ENCODE measurements around the gene TMEM47.

Gene TMEM47

DNA sequence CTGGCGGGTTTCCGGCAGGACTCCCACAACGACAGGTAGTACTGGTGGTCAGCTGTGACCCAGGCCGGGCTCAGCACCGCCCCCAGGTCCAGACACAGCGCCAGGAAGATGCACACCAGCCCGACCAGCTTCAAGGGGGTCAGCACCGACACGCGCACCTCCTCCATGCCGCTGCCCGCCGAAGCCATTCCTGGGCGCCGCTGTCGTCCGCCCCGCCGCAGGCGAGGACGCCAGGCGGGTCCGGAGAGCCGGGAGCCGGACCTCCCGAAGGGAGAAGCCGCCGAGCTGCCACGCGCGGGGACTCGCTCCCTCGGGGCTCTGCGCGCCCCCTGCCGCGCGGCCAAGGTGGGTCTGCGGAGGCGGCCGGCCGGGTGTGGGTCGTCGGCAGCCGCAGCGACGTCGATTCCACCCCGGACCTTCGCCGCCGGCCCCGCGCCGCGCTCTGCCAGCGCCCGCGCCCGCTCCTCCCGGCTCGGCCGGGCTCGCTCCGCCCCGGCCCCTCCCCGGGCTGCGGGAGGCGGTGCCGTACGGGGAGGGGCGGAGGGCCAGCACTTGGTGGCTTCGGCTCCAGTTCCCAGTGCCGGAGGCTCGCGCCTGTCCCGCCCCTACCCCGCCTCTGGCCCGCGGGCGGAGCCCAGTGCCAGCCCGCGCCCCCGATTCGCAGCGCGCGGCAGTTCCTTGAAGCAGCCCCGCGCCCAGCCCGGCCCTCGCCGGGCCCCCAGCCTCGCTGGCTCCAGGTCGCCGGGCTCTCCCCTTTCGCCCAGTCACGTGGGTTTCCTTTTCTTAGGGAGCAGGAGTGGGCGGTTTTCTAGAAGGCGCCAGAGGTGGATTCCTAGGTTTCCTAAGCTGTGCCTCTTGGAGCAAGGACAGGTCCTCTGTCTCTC is at the start of gene TMEM47:
Gene TMEM47, minus strand, starts transcription at position 444 of the 884 bp plus-strand sequence. Its CDS starts 256 bp downstream, at position 188.
- no CpG with 5 or more reads among the region's 100 CpGs for WGBS (ENCODE audit: insufficient coverage, insufficient read length)
- H3K4me1 ChIP-seq (ENCODE audit: control insufficient read depth, insufficient read depth, low read length), result no peaks in the 10 kb centered on the region
- no peaks in the 10 kb centered on the region for H3K27me3 ChIP-seq (ENCODE audit: control insufficient read depth, insufficient read depth, low read length)
- peak; percentile 52 for DNase-seq (ENCODE audit: low read depth, low spot score)
- H3K9me3 ChIP-seq (ENCODE audit: control insufficient read depth, insufficient read depth, low read length), result no peaks in the 10 kb centered on the region
- no peak within 1 kb of the TSS for H3K27ac ChIP-seq (ENCODE audit: low read length)
- H3K36me3 ChIP-seq (ENCODE audit: control insufficient read depth, insufficient read depth, low read length), result no peaks in the 10 kb centered on the region
- H3K4me3 ChIP-seq (ENCODE audit: low read length), result peak within 1 kb of the TSS; percentile 67

DNA sequence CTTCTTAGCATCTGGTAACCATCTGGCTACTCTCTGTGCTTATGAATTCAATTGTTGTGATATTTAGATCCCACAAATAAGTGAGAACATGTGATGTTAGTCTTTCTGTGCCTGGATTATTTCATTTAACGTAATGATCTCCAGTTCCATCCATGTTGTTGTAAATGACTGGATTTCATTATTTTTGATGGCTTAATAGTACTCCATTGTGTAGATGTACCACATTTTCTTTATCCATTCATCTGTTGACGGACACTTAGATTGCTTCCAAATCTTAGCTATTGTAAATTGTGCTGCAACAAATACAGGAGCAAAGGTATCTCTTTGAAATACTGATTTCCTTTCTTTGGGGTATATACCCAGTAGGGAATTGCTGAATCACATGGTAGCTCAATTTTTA is 30.0 kb upstream of the TMEM47 start:
- no peaks in the 10 kb centered on the region for H3K9me3 ChIP-seq (ENCODE audit: control insufficient read depth, insufficient read depth, low read length)
- DNase-seq (ENCODE audit: low read depth, low spot score), result no peak
- H3K36me3 ChIP-seq (ENCODE audit: control insufficient read depth, insufficient read depth, low read length), result no peaks in the 10 kb centered on the region
- H3K4me3 ChIP-seq (ENCODE audit: low read length), result no peak overlapping the region
- H3K27ac ChIP-seq (ENCODE audit: low read length), result no peak overlapping the region
- no peaks in the 10 kb centered on the region for H3K27me3 ChIP-seq (ENCODE audit: control insufficient read depth, insufficient read depth, low read length)
- no peaks in the 10 kb centered on the region for H3K4me1 ChIP-seq (ENCODE audit: control insufficient read depth, insufficient read depth, low read length)
- no CpG with 5 or more reads among the region's 2 CpGs for WGBS (ENCODE audit: insufficient coverage, insufficient read length)

DNA sequence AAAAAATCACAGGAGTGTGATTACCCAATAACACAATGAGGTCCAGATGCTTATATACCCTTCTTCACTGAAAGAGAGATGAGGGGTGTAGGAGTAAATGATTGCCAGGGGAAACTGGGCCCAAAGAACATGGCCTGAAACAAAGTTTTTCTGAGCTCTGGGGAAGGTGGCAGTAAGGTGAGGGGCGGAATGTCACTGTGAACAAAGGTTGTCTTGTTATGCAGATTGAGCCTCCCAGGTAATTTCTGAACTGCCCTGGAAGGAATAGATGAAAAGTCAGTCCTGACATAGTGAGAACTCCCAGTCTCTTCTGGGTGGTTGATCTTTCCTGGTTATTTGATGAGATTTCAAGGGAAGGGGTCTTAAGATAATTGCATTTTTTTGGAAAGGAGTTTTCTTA is 2.5 kb upstream of the TMEM47 start:
- no CpG with 5 or more reads among the region's 1 CpG for WGBS (ENCODE audit: insufficient coverage, insufficient read length)
- no peak for DNase-seq (ENCODE audit: low read depth, low spot score)

GRCh38 chrX:34658326-34658725 is 1.2 kb upstream of the TMEM47 start:
- Histone ChIP-seq H3K9me3 (ENCODE audit: control insufficient read depth, insufficient read depth, low read length) (no peaks in the 10 kb centered on the region), H3K4me1 (ENCODE audit: control insufficient read depth, insufficient read depth, low read length) (no peaks in the 10 kb centered on the region), H3K27ac (ENCODE audit: low read length) (no peak overlapping the region), H3K27me3 (ENCODE audit: control insufficient read depth, insufficient read depth, low read length) (no peaks in the 10 kb centered on the region), H3K36me3 (ENCODE audit: control insufficient read depth, insufficient read depth, low read length) (no peaks in the 10 kb centered on the region), H3K4me3 (ENCODE audit: low read length) (no peak overlapping the region)
- DNase-seq (ENCODE audit: low read depth, low spot score), result no peak
- no CpG with 5 or more reads among the region's 4 CpGs for WGBS (ENCODE audit: insufficient coverage, insufficient read length)

More for the DNA sequence above, 2.5 kb upstream of the TMEM47 start:
- no peak overlapping the region for H3K27ac ChIP-seq (ENCODE audit: low read length)
- H3K36me3 ChIP-seq (ENCODE audit: control insufficient read depth, insufficient read depth, low read length), result no peaks in the 10 kb centered on the region
- no peak overlapping the region for H3K4me3 ChIP-seq (ENCODE audit: low read length)
- no peaks in the 10 kb centered on the region for H3K27me3 ChIP-seq (ENCODE audit: control insufficient read depth, insufficient read depth, low read length)
- H3K4me1 ChIP-seq (ENCODE audit: control insufficient read depth, insufficient read depth, low read length), result no peaks in the 10 kb centered on the region
- no peaks in the 10 kb centered on the region for H3K9me3 ChIP-seq (ENCODE audit: control insufficient read depth, insufficient read depth, low read length)

DNA sequence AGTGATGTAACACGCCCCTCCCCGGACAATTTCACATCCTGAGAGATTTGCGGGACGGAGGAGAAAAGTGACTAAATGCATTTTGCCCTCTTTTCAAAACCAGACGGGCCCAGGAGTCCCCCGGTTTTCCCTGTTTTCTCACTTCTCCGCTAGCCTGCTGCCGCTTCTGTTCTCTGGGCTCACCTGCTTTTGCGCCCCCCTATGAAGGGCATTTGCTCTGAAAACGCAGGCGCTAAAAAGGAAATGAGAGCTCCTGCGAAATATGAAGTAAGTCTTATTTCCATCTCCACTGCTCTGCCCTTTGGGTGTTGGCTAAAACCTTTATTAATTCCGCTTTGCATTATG is 613 bp upstream of the TMEM47 start:
- H3K36me3 ChIP-seq (ENCODE audit: control insufficient read depth, insufficient read depth, low read length), result no peaks in the 10 kb centered on the region
- peak overlapping the region; percentile 67; the same call in 1 of the 2 replicates for H3K4me3 ChIP-seq (ENCODE audit: low read length)
- H3K27me3 ChIP-seq (ENCODE audit: control insufficient read depth, insufficient read depth, low read length), result no peaks in the 10 kb centered on the region
- no peaks in the 10 kb centered on the region for H3K9me3 ChIP-seq (ENCODE audit: control insufficient read depth, insufficient read depth, low read length)
- WGBS (ENCODE audit: insufficient coverage, insufficient read length), result no CpG with 5 or more reads among the region's 13 CpGs
- H3K27ac ChIP-seq (ENCODE audit: low read length), result no peak overlapping the region
- no peaks in the 10 kb centered on the region for H3K4me1 ChIP-seq (ENCODE audit: control insufficient read depth, insufficient read depth, low read length)
- no peak for DNase-seq (ENCODE audit: low read depth, low spot score)

GRCh38 chrX:34656467-34656841 is 631 bp downstream of the TMEM47 start:
- Histone ChIP-seq H3K27me3 (ENCODE audit: control insufficient read depth, insufficient read depth, low read length) (no peaks in the 10 kb centered on the region), H3K27ac (ENCODE audit: low read length) (no peak overlapping the region), H3K9me3 (ENCODE audit: control insufficient read depth, insufficient read depth, low read length) (no peaks in the 10 kb centered on the region), H3K36me3 (ENCODE audit: control insufficient read depth, insufficient read depth, low read length) (no peaks in the 10 kb centered on the region), H3K4me3 (ENCODE audit: low read length) (peak overlapping the region; percentile 67), H3K4me1 (ENCODE audit: control insufficient read depth, insufficient read depth, low read length) (no peaks in the 10 kb centered on the region)
- no CpG with 5 or more reads among the region's 27 CpGs for WGBS (ENCODE audit: insufficient coverage, insufficient read length)
- no peak for DNase-seq (ENCODE audit: low read depth, low spot score)

GRCh38 chrX:34655501-34656455 is 1.3 kb downstream of the TMEM47 start:
- H3K27ac ChIP-seq (ENCODE audit: low read length), result no peak overlapping the region
- no peaks in the 10 kb centered on the region for H3K4me1 ChIP-seq (ENCODE audit: control insufficient read depth, insufficient read depth, low read length)
- no peaks in the 10 kb centered on the region for H3K9me3 ChIP-seq (ENCODE audit: control insufficient read depth, insufficient read depth, low read length)
- peak overlapping the region; percentile 67; the same call in 1 of the 2 replicates for H3K4me3 ChIP-seq (ENCODE audit: low read length)
- H3K27me3 ChIP-seq (ENCODE audit: control insufficient read depth, insufficient read depth, low read length), result no peaks in the 10 kb centered on the region
- no peak for DNase-seq (ENCODE audit: low read depth, low spot score)
- WGBS (ENCODE audit: insufficient coverage, insufficient read length), result no CpG with 5 or more reads among the region's 25 CpGs
- H3K36me3 ChIP-seq (ENCODE audit: control insufficient read depth, insufficient read depth, low read length), result no peaks in the 10 kb centered on the region

GRCh38 chrX:34654696-34655490 is 2.2 kb downstream of the TMEM47 start:
- Histone ChIP-seq H3K4me1 (ENCODE audit: control insufficient read depth, insufficient read depth, low read length) (no peaks in the 10 kb centered on the region), H3K27me3 (ENCODE audit: control insufficient read depth, insufficient read depth, low read length) (no peaks in the 10 kb centered on the region), H3K36me3 (ENCODE audit: control insufficient read depth, insufficient read depth, low read length) (no peaks in the 10 kb centered on the region), H3K27ac (ENCODE audit: low read length) (no peak overlapping the region), H3K9me3 (ENCODE audit: control insufficient read depth, insufficient read depth, low read length) (no peaks in the 10 kb centered on the region), H3K4me3 (ENCODE audit: low read length) (peak overlapping the region; percentile 6; the same call in 1 of the 2 replicates)
- DNase-seq (ENCODE audit: low read depth, low spot score), result no peak
- no CpG with 5 or more reads among the region's 9 CpGs for WGBS (ENCODE audit: insufficient coverage, insufficient read length)

DNA sequence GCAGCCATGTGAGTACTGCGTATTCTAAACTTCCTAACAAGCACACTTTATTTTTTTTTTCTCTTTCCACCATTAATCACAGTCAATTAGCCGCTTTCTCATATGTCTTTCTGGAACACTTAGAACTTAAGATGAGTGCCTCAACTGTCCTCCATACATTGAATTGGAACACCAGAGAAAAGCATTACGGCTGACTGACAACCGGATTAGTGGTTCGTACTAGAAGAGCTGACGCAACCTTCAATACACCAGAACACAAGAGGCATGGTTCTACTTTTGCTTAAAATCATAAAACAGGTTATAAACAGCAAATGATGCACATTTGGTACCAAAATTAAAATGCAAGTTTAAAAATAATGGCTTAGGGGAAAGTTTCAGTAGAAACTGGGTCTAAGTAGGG is 3.3 kb downstream of the TMEM47 start:
- H3K27me3 ChIP-seq (ENCODE audit: control insufficient read depth, insufficient read depth, low read length), result no peaks in the 10 kb centered on the region
- no peak overlapping the region for H3K27ac ChIP-seq (ENCODE audit: low read length)
- H3K9me3 ChIP-seq (ENCODE audit: control insufficient read depth, insufficient read depth, low read length), result no peaks in the 10 kb centered on the region
- no CpG with 5 or more reads among the region's 6 CpGs for WGBS (ENCODE audit: insufficient coverage, insufficient read length)
- no peaks in the 10 kb centered on the region for H3K4me1 ChIP-seq (ENCODE audit: control insufficient read depth, insufficient read depth, low read length)
- no peak for DNase-seq (ENCODE audit: low read depth, low spot score)
- H3K36me3 ChIP-seq (ENCODE audit: control insufficient read depth, insufficient read depth, low read length), result no peaks in the 10 kb centered on the region
- no peak overlapping the region for H3K4me3 ChIP-seq (ENCODE audit: low read length)

DNA sequence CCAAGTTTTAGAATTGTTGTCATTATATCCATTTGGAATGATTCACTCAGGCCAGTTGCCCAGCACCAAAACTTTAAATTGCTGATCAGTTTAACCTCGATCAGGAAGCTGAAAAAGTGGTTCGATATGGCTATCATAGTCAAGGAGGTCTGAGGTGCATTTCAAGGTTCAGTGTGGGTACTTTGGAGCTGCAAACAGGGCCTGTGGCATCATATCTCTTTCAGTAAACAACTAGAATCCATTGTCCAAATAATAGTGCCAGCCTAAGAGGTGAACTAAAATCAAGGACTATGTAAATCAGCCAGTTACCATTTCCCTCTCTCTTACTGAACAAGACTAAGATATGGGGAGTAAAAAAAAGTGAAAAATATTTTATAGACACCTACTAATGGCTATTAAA is 14.2 kb downstream of the TMEM47 start:
- Histone ChIP-seq H3K4me3 (ENCODE audit: low read length) (no peak overlapping the region), H3K9me3 (ENCODE audit: control insufficient read depth, insufficient read depth, low read length) (no peaks in the 10 kb centered on the region), H3K27me3 (ENCODE audit: control insufficient read depth, insufficient read depth, low read length) (no peaks in the 10 kb centered on the region), H3K4me1 (ENCODE audit: control insufficient read depth, insufficient read depth, low read length) (no peaks in the 10 kb centered on the region), H3K36me3 (ENCODE audit: control insufficient read depth, insufficient read depth, low read length) (no peaks in the 10 kb centered on the region), H3K27ac (ENCODE audit: low read length) (no peak overlapping the region)
- no peak for DNase-seq (ENCODE audit: low read depth, low spot score)
- WGBS (ENCODE audit: insufficient coverage, insufficient read length), result no CpG with 5 or more reads among the region's 2 CpGs
